Stimulated activated CD4-positive, alpha-beta T cell treated with anti-CD3 and anti-CD28 coated beads, Interleukin-12 subunit alpha, Interleukin-12 subunit beta, amount 100 ng/mL, for 48 hours (primary cell): Measurements from ENCODE around the gene IL12A.

ENCODE experiments used
- DNase-seq, 3 donors: peaks; one replicate each; pipeline ENCODE4 v3.0.0-alpha.2; 2020; ENCODE audit warnings: low read depth in 2 of 3, low spot score in 1 of 3

Gene IL12A

DNA sequence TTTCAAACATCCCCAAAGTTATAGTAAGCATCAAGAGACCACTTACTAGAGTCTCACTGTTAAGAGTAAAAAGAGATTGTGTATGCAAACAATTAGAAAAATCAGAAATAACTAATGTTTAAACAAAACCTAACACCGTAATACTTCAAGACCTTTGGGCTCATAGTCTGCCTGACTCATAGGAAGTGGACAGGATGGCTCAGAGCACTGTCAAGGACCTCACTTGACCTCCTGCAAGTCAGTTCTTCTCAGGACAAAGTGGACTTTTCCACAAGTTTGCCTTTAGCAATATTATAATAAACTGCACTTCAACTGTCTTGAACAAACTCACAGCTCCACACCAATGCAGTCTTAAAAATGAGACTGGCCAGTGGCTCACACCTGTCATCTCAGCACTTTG lies 34.8 kb downstream of the IL12A start:
- no peak for DNase-seq

DNA sequence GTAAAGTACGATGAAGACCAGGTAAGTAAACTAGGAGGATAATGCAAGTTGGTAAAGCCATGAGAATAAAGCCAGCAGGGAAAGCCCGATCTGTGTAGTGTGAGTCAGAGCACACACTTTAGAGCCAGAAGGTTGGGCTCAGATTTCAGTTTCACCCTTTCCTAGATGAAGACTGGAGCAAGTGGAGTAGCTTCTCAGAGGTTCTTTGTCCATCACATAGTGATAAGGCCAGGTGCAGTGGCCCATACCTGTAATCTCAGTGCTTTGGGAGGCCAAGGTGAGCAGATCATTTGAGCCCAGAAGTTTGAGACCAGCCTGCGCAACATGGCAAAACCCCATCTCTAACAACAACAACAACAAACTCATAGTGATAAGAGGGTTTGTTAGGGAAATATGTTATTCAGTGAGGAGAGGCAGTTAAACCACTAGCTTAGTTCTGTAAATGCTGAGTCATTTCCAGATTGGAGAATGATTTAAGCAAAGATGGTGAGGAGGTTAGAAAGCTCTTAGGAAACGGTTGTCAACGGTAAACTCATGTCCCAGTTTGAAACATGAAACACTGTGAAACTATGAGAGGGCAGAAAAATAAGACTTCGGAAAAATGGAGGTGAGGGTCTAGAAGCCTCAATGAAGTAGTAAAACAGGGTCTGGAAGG lies 39.0 kb downstream of the IL12A start:
- no peak for DNase-seq

GRCh38 chr3:160035757-160036156 lies 47.1 kb downstream of the IL12A start:
- no peak for DNase-seq

GRCh38 chr3:160038862-160039562 lies 50.4 kb downstream of the IL12A start:
- no peak for DNase-seq

GRCh38 chr3:160040181-160040580 lies 51.5 kb downstream of the IL12A start:
- no peak for DNase-seq

- DNase-seq = no peak
These were observed 52.8 kb downstream of the IL12A start for GRCh38 chr3:160041465-160041864.

GRCh38 chr3:160044121-160044520 lies 55.5 kb downstream of the IL12A start:
- DNase-seq = no peak
